ENCODE data around the gene TTC38. TPM values are rescaled to one million over a fixed set of nuclear protein-coding genes. Genes with fewer than 3 reads are reported as not detected.

TTC38 gene
- total RNA-seq, 1 experiment from 2014 or later: 31.5 TPM

DNA sequence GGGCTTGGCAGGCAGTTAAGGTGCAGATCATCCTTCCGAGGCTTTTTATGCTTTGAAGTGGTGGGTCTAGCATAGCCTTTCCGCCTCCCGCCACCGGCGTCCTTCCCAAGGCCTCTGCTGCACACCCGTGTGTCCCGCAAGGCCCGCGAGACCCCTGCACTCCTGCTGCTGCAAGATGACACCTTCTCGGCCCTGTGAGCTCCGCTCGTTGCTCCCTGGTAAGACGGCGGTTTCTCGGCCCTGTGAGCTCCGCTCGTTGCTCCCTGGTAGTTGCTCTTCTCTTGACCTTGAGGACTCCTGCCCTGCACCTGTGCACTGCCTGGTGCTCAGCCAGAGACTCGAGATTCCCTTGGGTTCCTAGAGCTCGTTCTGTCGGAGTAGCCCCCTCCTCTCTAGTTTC lies 49.8 kb downstream of the TTC38 start:
- H2AFZ ChIP-seq (ENCODE audit: low read length): no peak overlapping the region
- no peak overlapping the region for H3K23ac ChIP-seq (ENCODE audit: insufficient read length, low read depth, low read length)
- H2AK5ac ChIP-seq (ENCODE audit: insufficient read length, low read length): no peak overlapping the region
- no peak overlapping the region for H3K27ac ChIP-seq (ENCODE audit: insufficient read length, low read depth, low read length)
- H2BK12ac ChIP-seq (ENCODE audit: insufficient read length, low read depth, low read length): no peak overlapping the region
- Mint-ChIP-seq H3K4me1 (no peaks in the 10 kb centered on the region), H3K27me3 (ENCODE audit: low read depth) (no peaks in the 10 kb centered on the region), H3K27ac (no peak overlapping the region), H3K4me3 (no peak overlapping the region), H3K36me3 (ENCODE audit: insufficient read depth in 1 of 3, low read depth in 3 of 3) (peaks cover 26 to 75% (median 63%) of the 10 kb centered on the region in 3 experiments), H3K9me3 (no peaks in the 10 kb centered on the region)
- H4K91ac ChIP-seq (ENCODE audit: insufficient read length, low read depth, low read length): no peak overlapping the region
- H2BK5ac ChIP-seq (ENCODE audit: insufficient read length, low read length): no peak overlapping the region
- H2BK20ac ChIP-seq (ENCODE audit: low read depth, low read length, poor library complexity, severe bottlenecking): no peak overlapping the region
- no peak overlapping the region for H3K14ac ChIP-seq (ENCODE audit: insufficient read depth, low read length)
- H3K23me2 ChIP-seq (ENCODE audit: insufficient read length, low read depth, low read length, poor library complexity, severe bottlenecking): no peaks in the 10 kb centered on the region
- no peak overlapping the region for H3K4me2 ChIP-seq (ENCODE audit: insufficient read depth, insufficient read length, low read length)
- H3T11ph ChIP-seq (ENCODE audit: low read length): no peak overlapping the region
- H3K18ac ChIP-seq (ENCODE audit: insufficient read length, low read depth, low read length): no peak overlapping the region
- no peak overlapping the region for H4K5ac ChIP-seq (ENCODE audit: insufficient read length, low read depth, low read length)
- no peaks in the 10 kb centered on the region for H3K4me1 ChIP-seq (ENCODE audit: insufficient read depth, low read length)
- H3K4ac ChIP-seq (ENCODE audit: low read depth, low read length): no peak overlapping the region
- no peak overlapping the region for H4K8ac ChIP-seq (replicated peaks; ENCODE audit: insufficient read length, low read depth, low read length)
- no peak overlapping the region for H2BK120ac ChIP-seq (ENCODE audit: low read depth, low read length, poor library complexity, severe bottlenecking)
- H3K27me3 ChIP-seq (ENCODE audit: insufficient read depth, low read length): no peaks in the 10 kb centered on the region
- no peaks in the 10 kb centered on the region for H4K20me1 ChIP-seq (ENCODE audit: control insufficient read depth, insufficient read depth, insufficient read length)
- no peaks in the 10 kb centered on the region for H3K79me1 ChIP-seq (ENCODE audit: insufficient read depth, low read depth, low read length, poor library complexity, severe bottlenecking)
- no peaks in the 10 kb centered on the region for H3K9me3 ChIP-seq (ENCODE audit: control insufficient read depth, low read depth, low read length)
- no peak overlapping the region for H2BK15ac ChIP-seq (ENCODE audit: low read depth, low read length)
- no peak overlapping the region for H3K9ac ChIP-seq (ENCODE audit: extremely low read depth, insufficient read length, low read length)
- TF ChIP-seq, protein P1, sequence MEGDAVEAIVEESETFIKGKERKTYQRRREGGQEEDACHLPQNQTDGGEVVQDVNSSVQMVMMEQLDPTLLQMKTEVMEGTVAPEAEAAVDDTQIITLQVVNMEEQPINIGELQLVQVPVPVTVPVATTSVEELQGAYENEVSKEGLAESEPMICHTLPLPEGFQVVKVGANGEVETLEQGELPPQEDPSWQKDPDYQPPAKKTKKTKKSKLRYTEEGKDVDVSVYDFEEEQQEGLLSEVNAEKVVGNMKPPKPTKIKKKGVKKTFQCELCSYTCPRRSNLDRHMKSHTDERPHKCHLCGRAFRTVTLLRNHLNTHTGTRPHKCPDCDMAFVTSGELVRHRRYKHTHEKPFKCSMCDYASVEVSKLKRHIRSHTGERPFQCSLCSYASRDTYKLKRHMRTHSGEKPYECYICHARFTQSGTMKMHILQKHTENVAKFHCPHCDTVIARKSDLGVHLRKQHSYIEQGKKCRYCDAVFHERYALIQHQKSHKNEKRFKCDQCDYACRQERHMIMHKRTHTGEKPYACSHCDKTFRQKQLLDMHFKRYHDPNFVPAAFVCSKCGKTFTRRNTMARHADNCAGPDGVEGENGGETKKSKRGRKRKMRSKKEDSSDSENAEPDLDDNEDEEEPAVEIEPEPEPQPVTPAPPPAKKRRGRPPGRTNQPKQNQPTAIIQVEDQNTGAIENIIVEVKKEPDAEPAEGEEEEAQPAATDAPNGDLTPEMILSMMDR (conservative IDR thresholded peaks at IDR 0.05): no peak
- no peak overlapping the region for H3K56ac ChIP-seq (ENCODE audit: insufficient read length, low read depth, low read length)
- DNase-seq: no peak
- WGBS (ENCODE audit: extremely low coverage, insufficient read length, low lambda C conversion rate): no CpG with 5 or more reads among the region's 20 CpGs
- H3K79me2 ChIP-seq (ENCODE audit: insufficient read depth, low read length): no peaks in the 10 kb centered on the region

Measured in H9 (cell line).